Keratinocyte (primary cell): ENCODE results near the gene CCDC171. TPM values are rescaled to one million over a fixed set of nuclear protein-coding genes. Genes with fewer than 3 reads are reported as not detected.

Experiments used
- DNase-seq: peaks from one replicate; pipeline ENCODE4 v3.0.0-alpha.2; 2011; ENCODE audit warnings: low read depth, missing footprints, low spot score
- FAIRE-seq: peaks from 2 replicates; lab custom pipeline; 2011; peaks lifted over from hg19 to GRCh38; lab: Jason Lieb, UNC
- H2AFZ ChIP-seq: 2 replicates; pipeline ENCODE4 v1.6.0; 2012; ENCODE audit warnings: low read length, control low read depth, inconsistent platforms; ENCODE audit not compliant: control insufficient read depth
- H3K27ac ChIP-seq: 2 replicates; pipeline ENCODE4 v1.5.1; 2011; ENCODE audit warnings: low read length; ENCODE audit not compliant: control insufficient read depth, insufficient read depth
- H3K27me3 ChIP-seq: 3 replicates; pipeline ENCODE4 v1.6.0; 2011; ENCODE audit warnings: low read length; ENCODE audit not compliant: control insufficient read depth, insufficient read depth; ENCODE audit errors: extremely low read depth
- H3K36me3 ChIP-seq, 2 experiments: 2 replicates in 1 of 2; 3 replicates in 1 of 2; pipeline ENCODE4 v1.5.1; 2011; ENCODE audit warnings: low read length in 2 of 2, mild to moderate bottlenecking in 1 of 2; ENCODE audit not compliant: control insufficient read depth in 2 of 2, insufficient read depth in 2 of 2; ENCODE audit errors: extremely low read depth in 1 of 2
- H3K4me1 ChIP-seq: 3 replicates; pipeline ENCODE4 v1.5.1; 2011; ENCODE audit warnings: low read length; ENCODE audit not compliant: control insufficient read depth, insufficient read depth; ENCODE audit errors: extremely low read depth
- H3K4me2 ChIP-seq: 3 replicates; pipeline ENCODE4 v1.6.0; 2011; ENCODE audit warnings: low read depth, low read length; ENCODE audit not compliant: control insufficient read depth, insufficient read depth; ENCODE audit errors: extremely low read depth
- H3K4me3 ChIP-seq, 3 experiments: fragments of 200-600 bp in 1 of 3; sonication (generic) in 1 of 3; 2 replicates in 2 of 3; 3 replicates in 1 of 3; pipeline ENCODE4 v1.5.1; 2011 to 2016; ENCODE audit warnings: low read length in 3 of 3, mild to moderate bottlenecking in 3 of 3, control low read depth in 2 of 3, inconsistent platforms in 1 of 3, low read depth in 1 of 3, mixed read lengths in 1 of 3, mixed run types in 1 of 3, moderate library complexity in 1 of 3; ENCODE audit not compliant: control insufficient read depth in 2 of 3, insufficient read depth in 2 of 3; ENCODE audit errors: extremely low read depth in 1 of 3
- H3K79me2 ChIP-seq: 2 replicates; pipeline ENCODE4 v1.6.0; 2012; ENCODE audit warnings: low read length; ENCODE audit not compliant: control insufficient read depth, insufficient read depth
- H3K9ac ChIP-seq: 3 replicates; pipeline ENCODE4 v1.6.0; 2011; ENCODE audit warnings: low read length; ENCODE audit not compliant: control insufficient read depth, insufficient read depth; ENCODE audit errors: extremely low read depth
- H3K9me1 ChIP-seq: 3 replicates; pipeline ENCODE4 v1.6.0; 2011; ENCODE audit warnings: low read length; ENCODE audit not compliant: control insufficient read depth, insufficient read depth; ENCODE audit errors: extremely low read depth
- H3K9me3 ChIP-seq: 2 replicates; pipeline ENCODE4 v1.5.1; 2012; ENCODE audit warnings: low read depth, low read length; ENCODE audit not compliant: control insufficient read depth
- H4K20me1 ChIP-seq: 3 replicates; pipeline ENCODE4 v1.6.0; 2011; ENCODE audit warnings: low read length; ENCODE audit not compliant: control insufficient read depth, insufficient read depth; ENCODE audit errors: extremely low read depth
- CTCF ChIP-seq, 3 experiments: IDR thresholded peaks in 1 of 3; conservative IDR thresholded peaks in 1 of 3; optimal IDR thresholded peaks in 1 of 3; 2 replicates in 2 of 3; 3 replicates in 1 of 3; pipeline versions ENCODE3 to v1.5.1; 2011; ENCODE audit warnings: low read length in 3 of 3, mild to moderate bottlenecking in 3 of 3, moderate library complexity in 2 of 3, control low read depth in 1 of 3, inconsistent platforms in 1 of 3; ENCODE audit not compliant: insufficient read depth in 2 of 3; ENCODE audit errors: extremely low read depth in 1 of 3
- EZH2 ChIP-seq: IDR thresholded peaks from one replicate; pipeline ENCODE4 v1.6.1; 2012; ENCODE audit warnings: inconsistent platforms, mild to moderate bottlenecking, low read length, moderate library complexity
- dilution Hi-C: fragments of 300-500 bp; cut with MboI; formaldehyde crosslinking; loops from one replicate; pipeline ENCODE4 v1.7.0; 2020; ENCODE audit warnings: low sequenced_read_pairs; ENCODE audit not compliant: extremely low pct_ligation_motif_present
- polyA plus RNA-seq, 5 experiments: library from polyadenylated mRNA; depleted of rRNA in 3 of 5; stranded (reverse) in 3 of 5; stranded (forward) in 1 of 5; unstranded in 1 of 5; fragments of >200 nt; gene quantifications; 1 replicate in 1 of 5; 2 replicates in 3 of 5; 3 replicates in 1 of 5; pipeline versions ENCODE4 v1.2.1 to v1.2.3, GENCODE V29; 2011 to 2012; ENCODE audit warnings: missing spikeins in 2 of 5, low read depth in 1 of 5, low replicate concordance in 1 of 5

CCDC171 gene
- polyA plus RNA-seq, 1 donor (not counting 4 experiments of a cell fraction or from before 2014, with no cell fraction given): 0.46 TPM

GRCh38 chr9:15746905-15747304 lies 194.1 kb downstream of the CCDC171 start:
- no peak overlapping the region for H3K9ac ChIP-seq
- TF ChIP-seq EZH2 (no peak), CTCF (optimal IDR thresholded peaks at IDR 0.05 in 1 of 3, IDR thresholded peaks at IDR 0.05 in 1 of 3, conservative IDR thresholded peaks at IDR 0.05 in 1 of 3; ENCODE audit: extremely low read depth in 1 of 3, insufficient read depth in 2 of 3, low read length in 3 of 3) (no peak)
- FAIRE-seq (no peak), DNase-seq (no peak)
- no peaks in the 10 kb centered on the region for H3K4me1 ChIP-seq
- H3K79me2 ChIP-seq: no peaks in the 10 kb centered on the region
- H3K9me1 ChIP-seq: no peaks in the 10 kb centered on the region
- dilution Hi-C loops: no loop called here
- no peak overlapping the region for H3K27ac ChIP-seq
- H3K27me3 ChIP-seq: no peaks in the 10 kb centered on the region
- no peaks in the 10 kb centered on the region for H4K20me1 ChIP-seq
- H3K9me3 ChIP-seq: no peaks in the 10 kb centered on the region
- no peak overlapping the region for H2AFZ ChIP-seq
- no peak overlapping the region for H3K4me3 ChIP-seq
- H3K36me3 ChIP-seq: no peaks in the 10 kb centered on the region
- no peak overlapping the region for H3K4me2 ChIP-seq

- TF ChIP-seq CTCF (optimal IDR thresholded peaks at IDR 0.05 in 1 of 3, IDR thresholded peaks at IDR 0.05 in 1 of 3, conservative IDR thresholded peaks at IDR 0.05 in 1 of 3; ENCODE audit: extremely low read depth in 1 of 3, insufficient read depth in 2 of 3, low read length in 3 of 3) (no peak), EZH2 (no peak)
- Histone ChIP-seq H2AFZ (no peak overlapping the region), H3K4me1 (no peaks in the 10 kb centered on the region), H3K27me3 (no peaks in the 10 kb centered on the region), H3K79me2 (no peaks in the 10 kb centered on the region), H4K20me1 (no peaks in the 10 kb centered on the region), H3K9me1 (no peaks in the 10 kb centered on the region), H3K9ac (no peak overlapping the region), H3K9me3 (no peaks in the 10 kb centered on the region), H3K4me2 (no peak overlapping the region), H3K36me3 (no peaks in the 10 kb centered on the region), H3K27ac (no peak overlapping the region), H3K4me3 (no peak overlapping the region)
- dilution Hi-C loops: no loop called here
- DNase-seq (no peak), FAIRE-seq (no peak)
These were observed 202.8 kb downstream of the CCDC171 start for GRCh38 chr9:15755660-15756059.
